ENCODE results near the gene BPNT1. TPM values are rescaled to one million over a fixed set of nuclear protein-coding genes. Genes with fewer than 3 reads are reported as not detected.
"Not testable (repeated sequence)": the region's sequence is repeated elsewhere in the genome, so short reads cannot be mapped to it uniquely, and the experiment has no call there.

The BPNT1 gene
- total and polyA plus RNA-seq, 11 donors: 7.4 to 25.8 (median 18.8) TPM

- ATAC-seq: no peak
- peaks cover 0 to 28% (median 14%) of the 10 kb centered on the region in 12 donors for H3K4me1 ChIP-seq
- H3K27me3 ChIP-seq: no peaks in the 10 kb centered on the region
- H3K9me3 ChIP-seq: no peaks in the 10 kb centered on the region
- H3K36me3 ChIP-seq: peaks cover 0 to 19% (median 11%) of the 10 kb centered on the region in 9 donors
- no peak for DNase-seq
- TF ChIP-seq POLR2A (IDR thresholded peaks at IDR 0.05): no peak
- TF ChIP-seq CTCF (IDR thresholded peaks at IDR 0.05): no peak
- no peak overlapping the region for H3K27ac ChIP-seq
- intact Hi-C loops (cut with DNase I): loop anchor here in 2 of 10 donors (5.0 kb wide), 1 partner anchor 45 kb away; the partner anchor contains the start of gene EPRS1 (in 2 of the 2)
- H3K4me3 ChIP-seq: no peak overlapping the region
- 94 to 100% (median 97%) methylated on average over 1 of the region's 1 CpG for WGBS, 4 donors
Observed at GRCh38 chr1:220092694-220093093, 3.1 kb upstream of the BPNT1 start.

- not testable (repeated sequence) for H3K4me1 ChIP-seq, H3K36me3 ChIP-seq, H3K9me3 ChIP-seq, H3K27me3 ChIP-seq, ATAC-seq, DNase-seq, H3K4me3 ChIP-seq, H3K27ac ChIP-seq
- 88 to 94% (median 92%) methylated on average over 15 of the region's 15 CpGs for WGBS, 4 donors
- intact Hi-C loops (cut with DNase I): loop anchor here in 1 of 10 donors (5.0 kb wide), 1 partner anchor 39 kb away; the partner anchor contains the start of gene EPRS1
Observed at GRCh38 chr1:220086261-220086686, 3.3 kb downstream of the BPNT1 start.

- peaks cover 0 to 13% (median 0%) of the 10 kb centered on the region in 9 donors for H3K36me3 ChIP-seq
- H3K27ac ChIP-seq: no peak overlapping the region
- H3K9me3 ChIP-seq: no peaks in the 10 kb centered on the region
- 95 to 96% (median 96%) methylated on average over 1 of the region's 1 CpG for WGBS, 4 donors
- peaks cover 0 to 6% (median 0%) of the 10 kb centered on the region in 12 donors for H3K4me1 ChIP-seq
- intact Hi-C loops (cut with DNase I): no loop called here
- TF ChIP-seq CTCF (IDR thresholded peaks at IDR 0.05) (no peak), POLR2A (IDR thresholded peaks at IDR 0.05) (no peak)
- ATAC-seq (no peak), DNase-seq (no peak)
- no peaks in the 10 kb centered on the region for H3K27me3 ChIP-seq
- no peak overlapping the region for H3K4me3 ChIP-seq
Observed at GRCh38 chr1:220084460-220084859, 5.1 kb downstream of the BPNT1 start.

GRCh38 chr1:220077887-220078286 lies 11.7 kb downstream of the BPNT1 start:
- ATAC-seq (no peak), DNase-seq (no peak)
- intact Hi-C loops (cut with DNase I): no loop called here
- no peaks in the 10 kb centered on the region for H3K27me3 ChIP-seq
- H3K9me3 ChIP-seq: no peaks in the 10 kb centered on the region
- no peak overlapping the region for H3K27ac ChIP-seq
- H3K36me3 ChIP-seq: peaks cover 0 to 43% (median 11%) of the 10 kb centered on the region in 9 donors
- no peak for TF ChIP-seq CTCF (IDR thresholded peaks at IDR 0.05)
- TF ChIP-seq POLR2A (IDR thresholded peaks at IDR 0.05): no peak
- WGBS, 4 donors: 96 to 99% (median 97%) methylated on average over 3 of the region's 3 CpGs
- no peaks in the 10 kb centered on the region for H3K4me1 ChIP-seq
- no peak overlapping the region for H3K4me3 ChIP-seq

Measured in heart left ventricle (tissue), 16 donors.